PFSK-1 (cell line): Measurements from ENCODE around the gene STRIP1.

Experiments used
- POLR2AphosphoS5 ChIP-seq: IDR thresholded peaks from 2 replicates; pipeline ENCODE4 v1.6.1; 2012; ENCODE audit warnings: low read depth, mild to moderate bottlenecking, control low read depth, low read length, moderate library complexity
- REST ChIP-seq, 2 experiments: IDR thresholded peaks; 2 replicates each; pipeline versions ENCODE4 v1.6.1 to v1.8.0; 2011 to 2012; ENCODE audit warnings: low read depth in 2 of 2, low read length in 2 of 2, control low read depth in 1 of 2, inconsistent platforms in 1 of 2, mild to moderate bottlenecking in 1 of 2, moderate library complexity in 1 of 2; ENCODE audit not compliant: insufficient read depth in 1 of 2
- SIN3A ChIP-seq: IDR thresholded peaks from 2 replicates; pipeline ENCODE4 v1.6.1; 2012; ENCODE audit warnings: mild to moderate bottlenecking, low read length, moderate library complexity, borderline replicate concordance; ENCODE audit not compliant: insufficient read depth
- TAF1 ChIP-seq: IDR thresholded peaks from 2 replicates; pipeline ENCODE4 v1.6.1; 2012; ENCODE audit warnings: low read length, control low read depth, borderline replicate concordance; ENCODE audit not compliant: insufficient read depth

- TF ChIP-seq TAF1: no peak
- TF ChIP-seq REST (IDR thresholded peaks at IDR 0.05; ENCODE audit: insufficient read depth in 1 of 2, low read depth in 2 of 2, low read length in 2 of 2): no peak
- no peak for TF ChIP-seq POLR2AphosphoS5
- no peak for TF ChIP-seq SIN3A
Measured at GRCh38 chr1:110085671-110086070, 51.2 kb downstream of the STRIP1 start.
